Stomach (tissue), 4 donors: ENCODE measurements around the gene NCF2.

Experiments
- CTCF ChIP-seq, 7 experiments: fragments of 450-650 bp in 4 of 7; fragments of 200-600 bp in 3 of 7; sonication (generic) in 3 of 7; IDR thresholded peaks; one replicate each; pipeline ENCODE4 v1.5.1; 2016 to 2019; ENCODE audit warnings: antibody characterized with exemption in 7 of 7, control low read depth in 2 of 7, mild to moderate bottlenecking in 1 of 7
- EP300 ChIP-seq: sonication (generic); formaldehyde crosslinking; IDR thresholded peaks from one replicate; pipeline ENCODE4 v1.6.1; 2017; ENCODE audit warnings: antibody characterized with exemption
- POLR2A ChIP-seq, 4 donors: fragments of 450-650 bp; IDR thresholded peaks; one replicate each; pipeline ENCODE4 v1.6.1; 2016; ENCODE audit warnings: antibody characterized with exemption in 4 of 4, control low read depth in 2 of 4, mild to moderate bottlenecking in 1 of 4, moderate library complexity in 1 of 4
- POLR2AphosphoS5 ChIP-seq, 3 donors: sonication (generic); formaldehyde crosslinking; IDR thresholded peaks; one replicate each; pipeline ENCODE4 v1.6.1; 2016; ENCODE audit warnings: antibody characterized with exemption in 3 of 3

GRCh38 chr1:183600136-183600535 lies 9.9 kb upstream of the NCF2 start:
- no peak for TF ChIP-seq EP300
- no peak for TF ChIP-seq POLR2A (IDR thresholded peaks at IDR 0.05)
- no peak for TF ChIP-seq CTCF (IDR thresholded peaks at IDR 0.05)
- peak in 2 of 3 donors; percentile 11 to 50 for TF ChIP-seq POLR2AphosphoS5 (IDR thresholded peaks at IDR 0.05)
